Adrenal gland (tissue), 12 donors: ENCODE results near the gene B3GNT2. TPM values are rescaled to one million over a fixed set of nuclear protein-coding genes. Genes with fewer than 3 reads are reported as not detected.

Experiments
- DNase-seq, 7 donors: peaks; one replicate each; pipeline ENCODE4 v3.0.0-alpha.2; 2019 to 2020
- H3K27ac ChIP-seq, 5 donors: fragments of 200-600 bp; sonication (generic) in 4 of 5; 1 replicate in 3 of 5; 2 replicates in 2 of 5; pipeline versions ENCODE4 v1.5.1 to v1.8.0; 2016 to 2020; ENCODE audit warnings: mild to moderate bottlenecking in 1 of 5
- H3K27me3 ChIP-seq: fragments of 200-600 bp; 2 replicates; pipeline ENCODE4 v1.8.0; 2021
- H3K36me3 ChIP-seq, 2 donors: fragments of 200-600 bp; replicated peaks in 1 of 2; 1 replicate in 1 of 2; 2 replicates in 1 of 2; pipeline versions ENCODE4 v1.5.1 to v1.8.0; 2018 to 2022
- H3K4me1 ChIP-seq, 2 donors: fragments of 200-600 bp; replicated peaks in 1 of 2; 1 replicate in 1 of 2; 2 replicates in 1 of 2; pipeline versions ENCODE4 v1.5.1 to v1.8.0; 2018 to 2021
- H3K4me3 ChIP-seq, 4 donors: fragments of 200-600 bp; sonication (generic) in 3 of 4; one replicate each; pipeline ENCODE4 v1.5.1; 2016 to 2018
- H3K9me3 ChIP-seq, 3 donors: fragments of 200-600 bp; sonication (generic) in 1 of 3; replicated peaks in 1 of 3; 1 replicate in 2 of 3; 2 replicates in 1 of 3; pipeline versions ENCODE4 v1.5.1 to v1.8.0; 2016 to 2021
- CTCF ChIP-seq, 6 experiments: fragments of 450-650 bp in 4 of 6; fragments of 200-600 bp in 2 of 6; sonication (generic) in 1 of 6; IDR thresholded peaks; 1 replicate in 5 of 6; 2 replicates in 1 of 6; pipeline versions ENCODE4 v1.5.1 to v1.8.0; 2016 to 2021; ENCODE audit warnings: antibody characterized with exemption in 6 of 6, mild to moderate bottlenecking in 2 of 6, moderate library complexity in 1 of 6
- POLR2A ChIP-seq, 2 donors: fragments of 450-650 bp; IDR thresholded peaks; one replicate each; pipeline ENCODE4 v1.6.1; 2017; ENCODE audit warnings: antibody characterized with exemption in 2 of 2, mild to moderate bottlenecking in 2 of 2, moderate library complexity in 1 of 2
- WGBS, 4 donors: extraction: QIAGEN DNeasy Blood & Tissue Kit in 2 of 4; methylation state at CpG; one replicate each; pipeline versions ENCODE4 v1.1.5 to v1.1.7; 2013 to 2017; 5-methylcytosine and 5-hydroxymethylcytosine counted together
- intact Hi-C, 2 donors: fragments of 100-400 bp; cut with DNase I; formaldehyde crosslinking; loops; one replicate each; pipeline versions ENCODE4 v1.14.1 to v1.15.0; 2022 to 2023
- polyA plus RNA-seq, 3 donors: library from polyadenylated mRNA; stranded (reverse); fragments of 200-250 nt in 2 of 3; fragments of 350-450 nt in 1 of 3; fragmentation: Illumina TruSeq in 1 of 3; extraction: RNeasy Lipid Tissue Mini Kit (QIAGEN cat#74804) in 1 of 3; gene quantifications; one replicate each; pipeline ENCODE4 v1.2.3, GENCODE V29; 2013 to 2014
- total RNA-seq, 9 donors: library from RNA; depleted of rRNA in 4 of 9; stranded (reverse); fragments of >200 nt in 4 of 9; fragments of 120-200 nt in 1 of 9; fragmentation: NEBNext Ultra II Directional in 1 of 9; extraction: Animal tissue kit (Norgen Biotek cat#: 25700) in 1 of 9; gene quantifications; one replicate each; pipeline versions ENCODE4 v1.1.0 to v1.2.4, GENCODE V29; 2013 to 2023
- donor health status: healthy with polysubstance abuse.
- donor health status: Bipolar disorder and iron deficiency.
- donor health status: DM: yes; HTN: yes; CAD: no.
- donor health status: DM: no; HTN: no; CAD: no.
- donor health status: DM: no; HTN: no; CAD: no.
- donor health status: DM: yes; HTN: yes; CAD: no.

Gene B3GNT2
- total and polyA plus RNA-seq, 12 donors, result 7.1 to 40.0 (median 18.4) TPM

- TF ChIP-seq POLR2A (IDR thresholded peaks at IDR 0.05), result no peak
- no peak for TF ChIP-seq CTCF (IDR thresholded peaks at IDR 0.05)
- intact Hi-C loops, result no loop called here
- peaks cover 13 to 54% of the 10 kb centered on the region in 2 donors for H3K4me1 ChIP-seq
- DNase-seq, result peak in 1 of 7 donors; percentile 36
- no peaks in the 10 kb centered on the region for H3K36me3 ChIP-seq
- H3K27ac ChIP-seq, result peak overlapping the region in 1 of 5 donors; percentile 11
- H3K4me3 ChIP-seq, result no peak overlapping the region
- WGBS, 4 donors, result 87 to 93% (median 92%) methylated on average over 9 of the region's 9 CpGs
- no peaks in the 10 kb centered on the region for H3K27me3 ChIP-seq
- no peaks in the 10 kb centered on the region for H3K9me3 ChIP-seq
Measured at GRCh38 chr2:62202019-62202722, 6.3 kb downstream of the B3GNT2 start.

GRCh38 chr2:62202729-62203128 is 6.8 kb downstream of the B3GNT2 start:
- peak in 1 of 7 donors; percentile 23 for DNase-seq
- TF ChIP-seq CTCF (IDR thresholded peaks at IDR 0.05) (no peak), POLR2A (IDR thresholded peaks at IDR 0.05) (no peak)
- Histone ChIP-seq H3K9me3 (no peaks in the 10 kb centered on the region), H3K27me3 (no peaks in the 10 kb centered on the region), H3K36me3 (no peaks in the 10 kb centered on the region), H3K4me3 (no peak overlapping the region), H3K4me1 (peaks cover 15 to 58% of the 10 kb centered on the region in 2 donors), H3K27ac (peak overlapping the region in 1 of 5 donors; percentile 4)
- intact Hi-C loops, result no loop called here
- 22 to 54% (median 41%) methylated on average over 1 of the region's 1 CpG for WGBS, 4 donors

GRCh38 chr2:62203459-62203858 is 7.5 kb downstream of the B3GNT2 start:
- intact Hi-C loops, result no loop called here
- WGBS, 4 donors, result 92 to 100% (median 98%) methylated on average over 1 of the region's 1 CpG
- H3K4me1 ChIP-seq, result peaks cover 22 to 57% of the 10 kb centered on the region in 2 donors
- no peaks in the 10 kb centered on the region for H3K27me3 ChIP-seq
- TF ChIP-seq POLR2A (IDR thresholded peaks at IDR 0.05) (no peak), CTCF (IDR thresholded peaks at IDR 0.05) (no peak)
- H3K9me3 ChIP-seq, result no peaks in the 10 kb centered on the region
- no peak overlapping the region for H3K4me3 ChIP-seq
- H3K27ac ChIP-seq, result no peak overlapping the region
- DNase-seq, result peak in 1 of 7 donors; percentile 41
- H3K36me3 ChIP-seq, result no peaks in the 10 kb centered on the region

GRCh38 chr2:62204998-62205496 is 9.1 kb downstream of the B3GNT2 start:
- Histone ChIP-seq H3K36me3 (no peaks in the 10 kb centered on the region), H3K27me3 (no peaks in the 10 kb centered on the region), H3K9me3 (no peaks in the 10 kb centered on the region), H3K4me3 (no peak overlapping the region), H3K4me1 (peaks cover 17 to 55% of the 10 kb centered on the region in 2 donors), H3K27ac (no peak overlapping the region)
- no peak for TF ChIP-seq CTCF (IDR thresholded peaks at IDR 0.05)
- TF ChIP-seq POLR2A (IDR thresholded peaks at IDR 0.05), result no peak
- intact Hi-C loops, result no loop called here
- DNase-seq, result no peak
- 87 to 92% (median 89%) methylated on average over 14 of the region's 14 CpGs for WGBS, 4 donors
